ENCODE results near the gene PSTPIP2.
"Not testable (repeated sequence)": the region's sequence is repeated elsewhere in the genome, so short reads cannot be mapped to it uniquely, and the experiment has no call there.

Gene PSTPIP2

GRCh38 chr18:46050268-46050667 lies 21.8 kb downstream of the PSTPIP2 start:
- Histone ChIP-seq H3K4me3 (replicated peaks; ENCODE audit: insufficient read depth, low read length) (no peak overlapping the region), H3K27ac (replicated peaks) (no peak overlapping the region), H3K27me3 (ENCODE audit: insufficient read depth, poor library complexity, severe bottlenecking) (no peaks in the 10 kb centered on the region)
- no peak for DNase-seq (ENCODE audit: low read depth in 1 of 2, low spot score in 1 of 2)
- TF ChIP-seq, protein P1, sequence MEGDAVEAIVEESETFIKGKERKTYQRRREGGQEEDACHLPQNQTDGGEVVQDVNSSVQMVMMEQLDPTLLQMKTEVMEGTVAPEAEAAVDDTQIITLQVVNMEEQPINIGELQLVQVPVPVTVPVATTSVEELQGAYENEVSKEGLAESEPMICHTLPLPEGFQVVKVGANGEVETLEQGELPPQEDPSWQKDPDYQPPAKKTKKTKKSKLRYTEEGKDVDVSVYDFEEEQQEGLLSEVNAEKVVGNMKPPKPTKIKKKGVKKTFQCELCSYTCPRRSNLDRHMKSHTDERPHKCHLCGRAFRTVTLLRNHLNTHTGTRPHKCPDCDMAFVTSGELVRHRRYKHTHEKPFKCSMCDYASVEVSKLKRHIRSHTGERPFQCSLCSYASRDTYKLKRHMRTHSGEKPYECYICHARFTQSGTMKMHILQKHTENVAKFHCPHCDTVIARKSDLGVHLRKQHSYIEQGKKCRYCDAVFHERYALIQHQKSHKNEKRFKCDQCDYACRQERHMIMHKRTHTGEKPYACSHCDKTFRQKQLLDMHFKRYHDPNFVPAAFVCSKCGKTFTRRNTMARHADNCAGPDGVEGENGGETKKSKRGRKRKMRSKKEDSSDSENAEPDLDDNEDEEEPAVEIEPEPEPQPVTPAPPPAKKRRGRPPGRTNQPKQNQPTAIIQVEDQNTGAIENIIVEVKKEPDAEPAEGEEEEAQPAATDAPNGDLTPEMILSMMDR (IDR thresholded peaks at IDR 0.05; ENCODE audit: insufficient read depth, low read length), result no peak
- TF ChIP-seq SPI1 (IDR thresholded peaks at IDR 0.05; ENCODE audit: borderline replicate concordance, low read depth), result no peak
- no peak for TF ChIP-seq REST (IDR thresholded peaks at IDR 0.05; ENCODE audit: insufficient replicate concordance, low read depth)
- no peak for TF ChIP-seq GABPA (IDR thresholded peaks at IDR 0.05; ENCODE audit: low read depth)
- TF ChIP-seq POLR2AphosphoS5 (IDR thresholded peaks at IDR 0.05; ENCODE audit: low read depth), result no peak

GRCh38 chr18:46048641-46049040 lies 23.4 kb downstream of the PSTPIP2 start:
- Histone ChIP-seq H3K27me3 (ENCODE audit: insufficient read depth, poor library complexity, severe bottlenecking) (no peaks in the 10 kb centered on the region), H3K27ac (replicated peaks) (no peak overlapping the region), H3K4me3 (replicated peaks; ENCODE audit: insufficient read depth, low read length) (no peak overlapping the region)
- TF ChIP-seq GABPA (IDR thresholded peaks at IDR 0.05; ENCODE audit: low read depth), result no peak
- no peak for TF ChIP-seq POLR2AphosphoS5 (IDR thresholded peaks at IDR 0.05; ENCODE audit: low read depth)
- TF ChIP-seq, protein P1 (IDR thresholded peaks at IDR 0.05; ENCODE audit: insufficient read depth, low read length), result no peak
- no peak for TF ChIP-seq REST (IDR thresholded peaks at IDR 0.05; ENCODE audit: insufficient replicate concordance, low read depth)
- no peak for TF ChIP-seq SPI1 (IDR thresholded peaks at IDR 0.05; ENCODE audit: borderline replicate concordance, low read depth)
- DNase-seq (ENCODE audit: low read depth in 1 of 2, low spot score in 1 of 2), result no peak

DNA sequence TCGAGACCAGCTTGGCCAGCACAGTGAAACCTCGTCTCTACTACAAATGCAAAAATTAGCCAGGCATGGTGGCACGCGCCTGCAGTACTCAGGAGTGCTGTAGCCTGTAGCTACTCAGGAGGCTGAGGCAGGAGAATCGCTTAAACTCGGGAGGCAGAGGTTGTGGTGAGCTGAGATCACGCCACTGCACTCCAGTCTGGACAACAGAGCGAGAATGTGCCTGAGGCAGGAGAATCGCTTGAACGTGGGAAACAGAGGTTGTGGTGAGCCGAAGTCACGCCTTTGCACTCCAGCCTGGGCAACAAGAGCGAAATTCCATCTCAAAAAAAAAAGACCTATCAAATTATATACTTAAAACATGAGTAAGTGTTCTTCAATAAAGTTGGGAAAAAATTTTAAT lies 24.7 kb downstream of the PSTPIP2 start:
- not testable (repeated sequence) for H3K4me3 ChIP-seq (replicated peaks; ENCODE audit: insufficient read depth, low read length); DNase-seq (ENCODE audit: low read depth in 1 of 2, low spot score in 1 of 2); H3K27me3 ChIP-seq (ENCODE audit: insufficient read depth, poor library complexity, severe bottlenecking); H3K27ac ChIP-seq (replicated peaks)

DNA sequence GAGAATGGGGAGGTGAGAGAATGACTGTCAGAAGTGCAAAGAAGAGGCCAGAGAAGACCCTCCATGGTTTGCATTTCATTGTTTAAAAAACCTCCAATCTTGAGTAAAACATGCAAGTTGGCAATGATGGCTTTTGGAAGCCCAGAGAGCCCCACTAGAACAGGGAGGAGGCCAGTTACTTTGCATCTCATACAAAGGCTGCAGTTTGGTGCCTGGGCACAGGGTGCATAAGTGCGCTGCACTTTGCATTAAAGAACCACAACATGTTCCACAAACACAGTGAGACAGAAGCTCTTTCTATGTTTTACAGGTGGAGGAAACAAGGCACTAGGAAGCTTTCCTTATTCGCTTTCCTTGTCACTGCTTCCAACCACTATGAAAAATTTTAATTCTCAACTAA lies 25.4 kb downstream of the PSTPIP2 start:
- Histone ChIP-seq H3K27me3 (ENCODE audit: insufficient read depth, poor library complexity, severe bottlenecking) (no peaks in the 10 kb centered on the region), H3K27ac (replicated peaks) (no peak overlapping the region), H3K4me3 (replicated peaks; ENCODE audit: insufficient read depth, low read length) (no peak overlapping the region)
- TF ChIP-seq REST (IDR thresholded peaks at IDR 0.05; ENCODE audit: insufficient replicate concordance, low read depth), result no peak
- DNase-seq (ENCODE audit: low read depth in 1 of 2, low spot score in 1 of 2), result no peak

All from HL-60 (cell line).